C4-2B (cell line): ENCODE data around the gene NAA25.

Experiments used
- H3K27ac ChIP-seq: fragments of 450-650 bp; 2 replicates; pipeline ENCODE4 v1.5.1; 2017
- ZFX ChIP-seq: fragments of 450-650 bp; IDR thresholded peaks from 2 replicates; pipeline ENCODE4 v1.6.1; 2017
- TF ChIP-seq, protein P1 (sequence below): fragments of 450-650 bp; conservative IDR thresholded peaks from 2 replicates; pipeline ENCODE4 v1.5.1; 2017; ENCODE audit warnings: mild to moderate bottlenecking

NAA25 gene

DNA sequence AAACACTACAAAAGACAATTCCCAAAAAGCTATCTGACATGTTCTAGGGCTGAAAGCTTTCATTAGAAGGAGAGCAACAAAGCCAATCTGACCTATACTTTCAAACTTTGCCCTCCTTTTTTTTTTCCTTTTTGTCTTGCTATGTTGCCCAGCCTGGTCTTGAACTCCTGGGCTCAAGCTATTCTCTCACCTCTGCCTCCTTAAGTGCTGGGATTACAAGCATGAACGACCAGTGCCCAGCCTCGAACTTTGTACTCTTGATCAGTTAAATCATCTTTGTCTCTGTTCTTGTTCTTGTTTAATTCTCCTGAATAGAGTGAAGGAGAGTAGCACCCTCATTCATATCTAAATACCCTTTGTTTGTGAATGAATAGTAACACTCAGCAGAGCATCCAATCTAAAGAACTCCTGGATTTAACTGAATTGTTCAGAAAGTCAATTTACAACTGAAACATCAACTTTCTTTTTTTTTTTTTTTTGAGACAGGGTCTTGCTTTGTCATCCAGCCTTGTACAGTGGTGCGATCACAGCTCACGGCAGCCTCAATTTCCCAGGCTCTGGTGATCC, 73.3 kb downstream of the NAA25 start:
- no peak overlapping the region for H3K27ac ChIP-seq
- no peak for TF ChIP-seq ZFX

DNA sequence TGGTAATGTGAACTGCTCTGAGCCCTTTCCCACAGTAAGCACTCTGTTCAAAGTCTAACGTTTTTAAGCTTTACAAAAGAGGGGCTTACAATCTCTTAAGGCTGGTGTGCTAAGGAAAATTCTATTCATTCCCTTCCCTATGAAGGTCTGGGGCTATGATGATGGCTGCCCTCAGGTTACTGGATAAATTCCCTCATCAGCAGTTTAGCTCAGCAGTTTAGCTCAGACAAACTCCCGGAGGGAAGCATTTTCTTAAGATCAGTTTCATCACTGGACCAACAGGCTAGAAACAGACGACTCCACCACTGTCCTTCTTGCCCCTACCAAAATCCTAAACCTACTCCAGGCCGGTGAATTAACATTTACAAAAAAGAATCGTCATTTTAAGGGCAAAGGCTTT, 76.3 kb downstream of the NAA25 start:
- H3K27ac ChIP-seq, result no peak overlapping the region

GRCh38 chr12:112031472-112031871, 77.1 kb downstream of the NAA25 start:
- no peak for TF ChIP-seq ZFX
- TF ChIP-seq, protein P1, sequence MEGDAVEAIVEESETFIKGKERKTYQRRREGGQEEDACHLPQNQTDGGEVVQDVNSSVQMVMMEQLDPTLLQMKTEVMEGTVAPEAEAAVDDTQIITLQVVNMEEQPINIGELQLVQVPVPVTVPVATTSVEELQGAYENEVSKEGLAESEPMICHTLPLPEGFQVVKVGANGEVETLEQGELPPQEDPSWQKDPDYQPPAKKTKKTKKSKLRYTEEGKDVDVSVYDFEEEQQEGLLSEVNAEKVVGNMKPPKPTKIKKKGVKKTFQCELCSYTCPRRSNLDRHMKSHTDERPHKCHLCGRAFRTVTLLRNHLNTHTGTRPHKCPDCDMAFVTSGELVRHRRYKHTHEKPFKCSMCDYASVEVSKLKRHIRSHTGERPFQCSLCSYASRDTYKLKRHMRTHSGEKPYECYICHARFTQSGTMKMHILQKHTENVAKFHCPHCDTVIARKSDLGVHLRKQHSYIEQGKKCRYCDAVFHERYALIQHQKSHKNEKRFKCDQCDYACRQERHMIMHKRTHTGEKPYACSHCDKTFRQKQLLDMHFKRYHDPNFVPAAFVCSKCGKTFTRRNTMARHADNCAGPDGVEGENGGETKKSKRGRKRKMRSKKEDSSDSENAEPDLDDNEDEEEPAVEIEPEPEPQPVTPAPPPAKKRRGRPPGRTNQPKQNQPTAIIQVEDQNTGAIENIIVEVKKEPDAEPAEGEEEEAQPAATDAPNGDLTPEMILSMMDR, result no peak
- H3K27ac ChIP-seq, result no peak overlapping the region

More for the DNA sequence above, 76.3 kb downstream of the NAA25 start:
- TF ChIP-seq ZFX, result no peak
- TF ChIP-seq, protein P1, result no peak

GRCh38 chr12:112029301-112029700, 79.3 kb downstream of the NAA25 start:
- TF ChIP-seq, protein P1, result no peak
- H3K27ac ChIP-seq, result no peak overlapping the region

- H3K27ac ChIP-seq, result no peak overlapping the region
- no peak for TF ChIP-seq ZFX
- TF ChIP-seq, protein P1, result no peak
These were observed 82.7 kb downstream of the NAA25 start for GRCh38 chr12:112025808-112026375.

DNA sequence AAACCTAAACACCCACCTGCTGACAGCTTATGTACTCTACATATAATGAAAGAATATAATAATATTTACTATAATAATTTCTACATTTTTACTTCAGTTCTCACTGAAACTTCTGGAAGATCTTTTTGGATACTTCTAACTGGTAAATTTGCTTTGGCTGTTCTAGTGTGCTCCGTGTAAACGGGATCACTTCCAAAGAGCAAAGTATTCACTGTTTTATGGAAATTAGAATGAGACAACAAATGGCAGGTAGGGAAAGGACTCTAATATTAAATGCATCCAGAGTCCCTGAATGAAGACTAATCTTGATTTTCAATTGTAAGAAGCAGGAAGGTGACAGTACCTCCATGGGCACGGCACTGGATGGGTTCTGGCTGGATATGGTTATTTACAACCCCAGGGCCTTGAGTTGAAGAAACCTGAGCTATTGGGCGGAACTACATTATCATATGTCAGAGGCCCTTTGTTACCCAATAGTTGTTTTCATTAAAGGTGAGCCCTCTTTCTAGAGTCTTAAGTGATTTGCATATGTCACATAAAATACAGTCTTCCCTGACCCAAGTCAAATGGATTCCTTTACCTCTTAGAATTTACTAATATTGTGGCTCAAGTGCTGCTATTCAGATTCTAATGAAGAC, 84.7 kb downstream of the NAA25 start:
- TF ChIP-seq, protein P1, result no peak
- no peak for TF ChIP-seq ZFX
- H3K27ac ChIP-seq, result no peak overlapping the region

- H3K27ac ChIP-seq, result no peak overlapping the region
- no peak for TF ChIP-seq ZFX
- TF ChIP-seq, protein P1, result no peak
These were observed 86.2 kb downstream of the NAA25 start for GRCh38 chr12:112022241-112023016.
